ENCODE measurements around the gene SCAMP2. TPM values are rescaled to one million over a fixed set of nuclear protein-coding genes. Genes with fewer than 3 reads are reported as not detected.

SCAMP2 gene
- total and polyA plus RNA-seq, 4 donors = 51.2 to 122 (median 82.7) TPM

DNA sequence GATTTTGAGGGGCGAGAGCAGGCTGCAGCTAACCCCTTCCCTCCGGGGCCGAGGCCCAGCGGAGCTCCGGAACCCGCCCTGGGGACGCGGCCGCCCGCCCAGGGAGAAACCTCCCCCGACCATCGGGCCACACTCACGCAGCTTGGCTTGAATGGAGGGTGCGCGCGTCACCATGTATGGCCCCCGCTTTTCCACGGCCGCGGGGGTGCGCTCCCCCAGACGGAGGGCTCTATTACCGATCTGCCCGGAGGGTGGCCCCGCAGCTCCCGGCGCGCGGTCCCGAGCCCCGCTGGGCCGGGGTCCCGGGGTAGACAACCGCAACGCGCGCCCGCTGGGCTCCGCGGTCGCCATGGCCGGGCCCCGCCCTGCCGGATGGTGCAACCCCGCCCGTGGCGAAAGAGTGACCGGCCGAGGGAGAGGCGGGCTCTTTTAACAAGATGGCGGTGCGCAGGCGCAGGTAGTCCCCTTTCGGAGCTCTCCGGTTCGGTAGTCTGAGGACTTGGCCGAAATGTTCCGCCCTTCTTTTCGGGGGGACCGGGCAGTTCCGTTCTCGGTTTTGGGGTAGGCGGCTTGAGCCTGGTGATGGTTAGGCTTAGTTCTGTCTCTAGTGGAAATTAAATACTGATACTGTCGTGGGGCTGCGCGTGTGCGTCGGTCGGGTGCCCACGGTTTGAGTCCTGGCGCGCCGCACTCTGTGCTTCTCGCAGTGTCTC lies 33.4 kb upstream of the SCAMP2 start, which contains the start of gene FAM219B:
Gene FAM219B, minus strand, starts transcription at position 402 of the 713 bp plus-strand sequence. Its CDS starts 51 bp downstream, at position 351.
- peak; percentile 92 to 94 (median 94) for DNase-seq
- Histone ChIP-seq H3K27ac (ENCODE audit: low read depth in 1 of 2, low read length in 1 of 2) (peak within 1 kb of the TSS; percentile 92 to 98), H3K9me3 (ENCODE audit: control insufficient read depth in 4 of 4, insufficient read depth in 3 of 4, low read length in 3 of 4) (no peaks in the 10 kb centered on the region), H3K9ac (ENCODE audit: insufficient read depth in 1 of 2, low read length in 2 of 2) (peak within 1 kb of the TSS; percentile 44 to 88), H3K27me3 (ENCODE audit: control insufficient read depth in 3 of 3, insufficient read depth in 3 of 3, low read length in 2 of 3) (no peaks in the 10 kb centered on the region), H3K4me3 (peak within 1 kb of the TSS; percentile 95), H3K4me1 (ENCODE audit: control insufficient read depth in 5 of 5, insufficient read depth in 5 of 5, low read length in 5 of 5) (peaks cover 3 to 20% (median 11%) of the 10 kb centered on the region in 5 donors), H3K36me3 (ENCODE audit: control insufficient read depth in 4 of 4, insufficient read depth in 4 of 4, low read length in 4 of 4) (peaks cover 15 to 34% (median 24%) of the 10 kb centered on the region in 4 donors)
- peak; percentile 97 for ATAC-seq (ENCODE audit: insufficient read depth, low FRiP score)
- 0% methylated on average over 66 to 74 of the region's 74 CpGs for WGBS, 2 donors
- TF ChIP-seq, protein P1, sequence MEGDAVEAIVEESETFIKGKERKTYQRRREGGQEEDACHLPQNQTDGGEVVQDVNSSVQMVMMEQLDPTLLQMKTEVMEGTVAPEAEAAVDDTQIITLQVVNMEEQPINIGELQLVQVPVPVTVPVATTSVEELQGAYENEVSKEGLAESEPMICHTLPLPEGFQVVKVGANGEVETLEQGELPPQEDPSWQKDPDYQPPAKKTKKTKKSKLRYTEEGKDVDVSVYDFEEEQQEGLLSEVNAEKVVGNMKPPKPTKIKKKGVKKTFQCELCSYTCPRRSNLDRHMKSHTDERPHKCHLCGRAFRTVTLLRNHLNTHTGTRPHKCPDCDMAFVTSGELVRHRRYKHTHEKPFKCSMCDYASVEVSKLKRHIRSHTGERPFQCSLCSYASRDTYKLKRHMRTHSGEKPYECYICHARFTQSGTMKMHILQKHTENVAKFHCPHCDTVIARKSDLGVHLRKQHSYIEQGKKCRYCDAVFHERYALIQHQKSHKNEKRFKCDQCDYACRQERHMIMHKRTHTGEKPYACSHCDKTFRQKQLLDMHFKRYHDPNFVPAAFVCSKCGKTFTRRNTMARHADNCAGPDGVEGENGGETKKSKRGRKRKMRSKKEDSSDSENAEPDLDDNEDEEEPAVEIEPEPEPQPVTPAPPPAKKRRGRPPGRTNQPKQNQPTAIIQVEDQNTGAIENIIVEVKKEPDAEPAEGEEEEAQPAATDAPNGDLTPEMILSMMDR (IDR thresholded peaks at IDR 0.05; ENCODE audit: control extremely low read depth, extremely low read depth) = no peak

DNA sequence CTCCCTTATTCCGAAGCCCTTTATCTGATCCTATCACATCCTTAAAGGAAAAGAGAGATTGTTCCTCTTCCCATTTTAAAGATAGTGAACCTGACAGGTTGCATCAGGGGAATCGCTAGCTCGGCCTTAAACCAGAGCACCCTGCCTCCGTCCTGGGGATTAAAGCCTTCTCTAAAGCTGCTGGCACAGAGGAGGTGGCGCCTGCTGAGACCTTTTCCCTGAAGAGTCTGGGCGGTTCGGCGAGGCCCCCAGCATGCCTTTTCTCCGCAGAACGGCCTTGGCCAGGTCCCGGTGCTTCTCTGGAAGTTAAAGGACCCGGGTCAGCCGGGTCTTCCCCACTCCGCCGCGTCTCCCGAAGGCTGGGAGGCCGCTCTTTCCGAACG lies 32.9 kb upstream of the SCAMP2 start:
- 0 to 1% methylated on average over 20 of the region's 20 CpGs for WGBS, 2 donors
- Histone ChIP-seq H3K27me3 (ENCODE audit: control insufficient read depth in 3 of 3, insufficient read depth in 3 of 3, low read length in 2 of 3) (no peaks in the 10 kb centered on the region), H3K9ac (ENCODE audit: insufficient read depth in 1 of 2, low read length in 2 of 2) (peak overlapping the region; percentile 44 to 73), H3K4me3 (peak overlapping the region; percentile 95), H3K27ac (ENCODE audit: low read depth in 1 of 2, low read length in 1 of 2) (peak overlapping the region; percentile 92 to 98), H3K9me3 (ENCODE audit: control insufficient read depth in 4 of 4, insufficient read depth in 3 of 4, low read length in 3 of 4) (no peaks in the 10 kb centered on the region), H3K4me1 (ENCODE audit: control insufficient read depth in 5 of 5, insufficient read depth in 5 of 5, low read length in 5 of 5) (peaks cover 3 to 23% (median 14%) of the 10 kb centered on the region in 5 donors), H3K36me3 (ENCODE audit: control insufficient read depth in 4 of 4, insufficient read depth in 4 of 4, low read length in 4 of 4) (peaks cover 12 to 36% (median 26%) of the 10 kb centered on the region in 4 donors)
- peak in 1 of 3 donors; percentile 39 for DNase-seq
- TF ChIP-seq, protein P1 (IDR thresholded peaks at IDR 0.05; ENCODE audit: control extremely low read depth, extremely low read depth) = no peak
- peak; percentile 17 for ATAC-seq (ENCODE audit: insufficient read depth, low FRiP score)

DNA sequence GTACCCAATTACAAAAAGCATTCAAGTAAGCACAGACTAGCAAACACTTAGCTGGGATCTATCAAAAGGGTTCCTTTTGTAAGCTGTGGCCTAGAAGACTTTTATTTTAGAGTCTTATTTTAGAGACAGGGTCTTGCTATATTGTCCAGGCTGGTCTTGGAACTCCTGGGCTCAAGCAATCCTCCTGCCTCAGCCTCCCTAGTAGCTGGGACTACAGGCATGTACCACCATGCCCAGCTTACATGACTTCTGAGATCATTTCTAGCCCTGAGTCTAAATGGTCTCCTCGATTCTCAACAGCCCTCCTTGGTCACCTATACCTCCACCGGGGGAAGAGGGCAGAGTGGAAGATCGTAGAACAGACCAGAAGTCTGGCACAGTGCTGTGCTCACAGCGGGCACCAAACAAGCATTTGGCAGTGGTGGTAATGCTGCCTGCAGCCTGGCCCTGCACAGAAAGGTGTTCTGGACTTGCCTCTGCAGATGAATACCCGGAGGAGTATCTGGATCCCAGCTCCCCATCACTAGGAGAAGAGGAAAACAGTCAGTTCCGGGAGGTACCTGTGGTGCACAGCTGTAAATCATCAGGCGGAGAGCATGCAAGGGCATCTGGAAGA lies 31.1 kb upstream of the SCAMP2 start:
- WGBS, 2 donors = 95 to 97% methylated on average over 7 of the region's 7 CpGs
- Histone ChIP-seq H3K36me3 (ENCODE audit: control insufficient read depth in 4 of 4, insufficient read depth in 4 of 4, low read length in 4 of 4) (peaks cover 21 to 49% (median 39%) of the 10 kb centered on the region in 4 donors), H3K4me3 (no peak overlapping the region)

More for the DNA sequence above, 31.1 kb upstream of the SCAMP2 start:
- H3K4me1 ChIP-seq (ENCODE audit: control insufficient read depth in 5 of 5, insufficient read depth in 5 of 5, low read length in 5 of 5) = peaks cover 3 to 23% (median 14%) of the 10 kb centered on the region in 5 donors
- no peak for DNase-seq
- H3K9ac ChIP-seq (ENCODE audit: insufficient read depth in 1 of 2, low read length in 2 of 2) = no peak overlapping the region
- TF ChIP-seq, protein P1 (IDR thresholded peaks at IDR 0.05; ENCODE audit: control extremely low read depth, extremely low read depth) = no peak
- no peak for ATAC-seq (ENCODE audit: insufficient read depth, low FRiP score)
- no peak overlapping the region for H3K27ac ChIP-seq (ENCODE audit: low read depth in 1 of 2, low read length in 1 of 2)
- no peaks in the 10 kb centered on the region for H3K9me3 ChIP-seq (ENCODE audit: control insufficient read depth in 4 of 4, insufficient read depth in 3 of 4, low read length in 3 of 4)
- no peaks in the 10 kb centered on the region for H3K27me3 ChIP-seq (ENCODE audit: control insufficient read depth in 3 of 3, insufficient read depth in 3 of 3, low read length in 2 of 3)

Measured in lung (tissue), 12 donors.